T-helper 1 cell (primary cell): Measurements from ENCODE around the gene TRIP6.
"Not testable (repeated sequence)": the region's sequence is repeated elsewhere in the genome, so short reads cannot be mapped to it uniquely, and the experiment has no call there.

Experiments
- DNase-seq, 5 donors: peaks; one replicate each; pipeline ENCODE4 v3.0.0-alpha.2; 2012 to 2020

Gene TRIP6

DNA sequence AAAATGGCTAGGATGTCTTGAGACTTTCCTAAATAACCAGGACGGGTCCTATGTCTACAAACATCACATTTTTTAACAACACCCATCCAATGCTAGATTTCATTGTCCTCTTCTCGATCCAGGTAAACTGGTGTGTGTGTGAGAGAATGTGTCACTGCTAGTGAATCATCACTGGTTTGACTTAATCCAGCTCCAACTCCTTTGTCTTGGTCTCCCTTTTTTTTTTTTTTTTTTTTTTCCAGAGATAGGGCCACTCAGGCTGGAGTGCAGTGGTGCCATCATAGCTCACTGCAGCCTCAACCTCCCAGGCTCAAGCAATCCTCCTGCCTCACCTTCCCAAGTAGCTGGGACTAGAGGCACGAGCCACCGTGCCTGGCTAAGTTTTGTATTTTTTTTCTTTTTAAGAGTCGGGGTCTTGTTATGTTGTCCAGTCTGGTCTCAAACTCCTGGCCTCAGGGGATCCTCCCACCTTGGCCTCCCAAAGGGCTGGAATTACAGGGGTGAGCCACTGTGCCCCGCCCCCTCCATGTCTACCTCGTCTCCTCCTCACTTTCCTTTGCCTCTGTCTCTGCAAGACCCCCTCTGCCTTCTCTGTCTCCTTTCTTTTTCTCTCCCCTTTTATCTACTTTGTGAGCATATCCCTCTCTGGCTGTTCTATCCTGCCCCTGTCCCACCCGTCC is 24.5 kb downstream of the TRIP6 start:
- DNase-seq, result no peak

GRCh38 chr7:100892364-100893317 is 25.5 kb downstream of the TRIP6 start:
- DNase-seq, result no peak

DNA sequence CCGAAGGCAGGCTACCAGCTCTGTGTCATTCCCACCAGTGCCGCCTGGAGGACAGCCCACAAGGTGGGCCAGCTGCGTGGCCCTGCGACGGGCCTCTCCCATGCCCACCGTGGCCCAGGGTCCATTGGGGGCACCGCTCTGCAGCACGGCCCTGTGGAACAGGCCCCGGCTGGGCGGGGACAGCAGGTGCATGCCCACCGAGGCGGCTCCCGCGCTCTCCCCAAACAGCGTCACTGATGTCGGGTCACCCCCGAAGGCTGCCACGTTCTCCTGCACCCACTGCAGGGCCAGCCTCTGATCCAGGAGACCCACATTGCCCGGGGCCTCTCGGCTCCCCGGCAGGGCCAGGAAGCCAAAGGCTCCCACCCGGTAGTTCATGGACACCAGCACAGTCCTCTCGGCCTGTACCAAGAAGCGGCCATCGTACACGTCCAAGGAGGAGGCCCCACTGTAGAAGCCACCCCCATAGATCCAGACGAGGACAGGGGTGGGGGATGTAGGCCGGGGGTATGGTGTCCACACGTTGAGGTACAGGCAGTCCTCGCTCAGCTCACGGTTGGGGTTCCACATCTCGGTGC is 26.2 kb downstream of the TRIP6 start:
- no peak for DNase-seq

DNA sequence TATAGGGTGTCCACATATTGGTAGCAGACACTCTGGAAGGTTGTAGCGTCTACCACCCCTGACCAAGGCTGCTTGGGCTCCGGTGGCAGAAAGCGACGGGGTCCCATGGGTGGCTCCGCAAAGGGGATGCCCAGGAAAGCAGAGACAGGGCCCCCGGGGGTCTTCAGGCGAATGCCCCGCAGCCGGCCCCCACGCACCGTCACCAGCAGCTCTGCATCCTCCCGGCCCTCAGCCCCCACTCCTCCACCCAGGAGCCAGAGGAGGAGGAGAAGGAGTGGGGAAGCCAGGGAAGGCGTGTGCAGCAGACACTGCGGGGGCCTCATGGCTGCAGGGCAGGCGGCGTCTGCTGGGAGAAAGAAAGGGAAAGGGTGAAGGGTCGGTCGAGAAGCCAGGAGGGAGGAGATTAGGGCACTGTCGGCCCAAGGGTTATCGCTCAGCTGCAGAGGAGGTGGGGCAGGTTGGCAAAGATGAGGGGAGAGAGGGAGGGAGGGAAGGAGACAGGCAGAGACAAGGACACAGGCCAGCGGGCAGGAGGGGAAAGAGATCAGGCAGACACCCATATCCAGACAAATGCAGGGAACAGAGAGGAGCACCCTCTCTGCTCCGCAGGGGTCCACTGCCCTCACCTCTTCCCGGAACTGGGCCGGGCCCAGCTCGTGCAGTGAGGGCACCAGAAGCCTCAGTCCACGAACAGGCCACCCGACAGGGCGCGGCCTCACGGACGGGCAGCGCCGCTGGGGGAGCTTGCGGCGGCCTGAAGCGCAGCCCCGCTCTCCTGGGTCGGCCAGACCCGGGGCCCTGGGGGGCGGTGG is 26.9 kb downstream of the TRIP6 start:
- DNase-seq, result no peak

- DNase-seq, result peak in 2 of 5 donors; percentile 36 to 49
Measured at GRCh38 chr7:100894860-100895700, 27.9 kb downstream of the TRIP6 start.

GRCh38 chr7:100895701-100895955 is 28.4 kb downstream of the TRIP6 start, which contains the start of gene ACHE:
Gene ACHE (minus strand): TSS chr7:100895888. CDS start chr7:100894232, 1,656 bp downstream.
- DNase-seq, result no peak

DNA sequence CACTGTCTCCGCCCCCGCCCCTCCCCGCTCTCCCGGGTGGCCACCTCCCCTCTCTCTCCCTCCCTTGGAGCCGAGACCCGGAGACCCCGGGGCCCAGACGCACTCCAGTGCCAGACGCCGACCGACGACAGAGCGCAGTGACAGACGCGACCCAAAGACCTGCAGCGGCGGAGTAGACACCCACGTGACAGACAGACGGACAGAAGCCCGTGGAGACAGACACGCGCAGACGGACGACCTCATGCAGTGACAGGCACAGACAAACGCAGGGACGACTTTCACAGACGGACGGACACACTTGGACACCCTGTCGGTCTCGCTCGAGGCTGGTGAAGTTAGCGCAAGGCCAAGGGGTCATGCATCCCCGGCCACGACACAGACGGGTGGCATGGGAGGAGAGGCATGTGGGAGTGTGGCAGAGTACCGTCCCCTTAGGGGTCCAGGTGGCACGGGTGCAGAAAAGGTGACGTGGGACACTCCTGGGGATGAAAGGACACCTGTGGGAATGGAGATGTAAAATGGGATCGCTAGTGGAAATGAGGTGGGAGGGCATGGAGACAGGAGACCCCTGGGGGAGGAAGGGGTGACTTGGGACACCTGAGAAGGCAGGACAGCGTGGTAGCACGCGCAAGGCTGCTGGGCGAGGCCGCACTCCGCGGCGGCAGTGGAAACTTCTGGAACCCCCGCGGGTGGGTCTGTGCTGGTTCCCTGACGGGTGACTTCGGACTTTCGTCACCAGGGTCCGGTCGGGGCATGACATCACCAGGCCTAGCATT is 29.0 kb downstream of the TRIP6 start:
- no peak for DNase-seq

- peak in 3 of 5 donors; percentile 44 to 64 (median 54) for DNase-seq
Measured at GRCh38 chr7:100896732-100897608, 29.8 kb downstream of the TRIP6 start.

DNA sequence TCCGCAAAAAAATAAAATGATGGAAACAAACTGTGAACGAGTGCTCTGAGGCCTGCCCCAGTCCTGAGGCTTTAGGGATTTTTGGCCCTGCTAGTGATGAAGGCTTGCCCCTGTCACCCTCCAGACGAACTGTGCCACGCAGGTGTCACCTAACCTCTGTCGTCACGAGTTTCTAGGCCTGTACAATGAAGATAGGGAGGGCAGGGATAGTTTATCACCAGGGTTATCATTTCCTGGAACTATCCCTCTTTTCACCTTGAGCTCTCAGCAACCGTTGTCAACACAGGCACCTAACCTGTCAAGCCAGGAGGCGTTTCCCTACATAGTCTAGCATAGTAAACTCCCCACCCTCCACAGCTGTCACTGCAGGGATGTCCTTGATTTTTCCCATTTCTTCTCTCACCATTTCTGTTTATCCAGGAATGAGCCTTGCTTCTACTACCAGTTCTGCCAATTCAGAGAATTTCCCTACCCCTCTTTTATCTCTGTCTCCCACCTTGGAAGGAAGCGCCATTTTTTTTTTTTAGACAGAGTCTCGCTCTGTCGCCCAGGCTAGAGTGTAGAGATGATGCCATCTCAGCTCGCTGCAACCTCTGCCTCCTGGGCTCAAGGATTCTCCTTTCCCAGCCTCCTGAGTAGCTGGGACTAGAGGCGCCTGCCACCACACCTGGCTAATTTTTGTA is 30.7 kb downstream of the TRIP6 start:
- no peak for DNase-seq

GRCh38 chr7:100899432-100899831 is 32.2 kb downstream of the TRIP6 start:
- no peak for DNase-seq

DNA sequence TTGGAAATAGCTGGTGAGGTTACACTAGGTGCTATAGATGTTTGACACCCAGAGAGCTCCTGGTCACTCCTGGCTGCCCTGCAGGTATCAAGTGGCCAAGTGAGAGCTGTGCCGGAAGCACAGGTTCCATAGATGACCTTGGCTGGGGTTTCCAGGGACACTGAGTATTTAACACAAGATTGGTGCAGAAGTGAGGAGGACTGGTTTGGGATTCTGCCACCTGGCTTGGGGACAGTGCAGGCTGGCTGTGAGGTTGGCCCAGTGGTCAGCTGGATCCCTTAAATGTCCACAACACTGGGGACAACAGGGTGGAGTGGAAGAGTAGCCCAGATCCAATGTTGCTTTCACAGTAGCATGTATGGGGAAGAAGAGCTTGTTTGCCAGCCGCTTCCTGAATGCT is 33.8 kb downstream of the TRIP6 start:
- no peak for DNase-seq

DNA sequence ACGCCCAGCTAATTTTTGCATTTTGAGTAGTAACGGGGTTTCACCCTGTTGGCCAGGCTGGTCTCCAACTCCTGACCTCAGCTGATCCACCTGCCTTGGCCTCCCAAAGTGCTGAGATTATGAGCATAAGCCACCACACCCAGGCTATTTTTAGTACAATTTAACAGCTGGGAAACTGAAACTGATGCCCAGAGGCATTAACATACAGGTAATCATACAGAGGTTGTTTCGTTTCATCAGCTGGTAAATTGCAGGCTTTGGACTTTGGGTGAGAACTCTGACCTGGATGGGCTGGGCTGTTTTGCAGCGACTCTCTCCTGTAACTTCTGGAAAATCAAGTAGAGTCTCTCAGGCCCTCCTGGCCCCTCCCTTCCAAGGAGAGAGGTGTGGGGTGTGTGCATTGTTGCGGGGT is 34.7 kb downstream of the TRIP6 start:
- no peak for DNase-seq

GRCh38 chr7:100902638-100903037 is 35.5 kb downstream of the TRIP6 start:
- DNase-seq, result no peak

DNA sequence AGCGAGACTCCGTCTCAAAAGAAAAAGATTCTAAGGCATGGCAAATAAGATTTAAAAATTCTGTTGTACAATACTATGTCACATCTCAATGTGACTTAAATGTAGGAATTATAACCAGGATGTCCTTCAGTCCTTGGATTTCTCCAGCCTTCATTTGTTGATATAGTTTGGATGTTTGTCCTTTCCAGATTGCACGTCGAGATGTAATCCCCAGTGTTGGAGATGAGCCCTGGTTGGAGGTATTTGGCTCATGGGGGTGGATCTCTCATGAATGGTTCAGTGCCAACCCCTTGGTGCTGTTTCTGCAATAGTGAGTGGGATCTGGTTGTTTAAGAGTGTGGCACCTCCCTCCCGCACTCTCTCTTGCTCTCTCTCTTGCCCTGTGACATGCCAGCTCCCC is 41.3 kb downstream of the TRIP6 start:
- no peak for DNase-seq

DNA sequence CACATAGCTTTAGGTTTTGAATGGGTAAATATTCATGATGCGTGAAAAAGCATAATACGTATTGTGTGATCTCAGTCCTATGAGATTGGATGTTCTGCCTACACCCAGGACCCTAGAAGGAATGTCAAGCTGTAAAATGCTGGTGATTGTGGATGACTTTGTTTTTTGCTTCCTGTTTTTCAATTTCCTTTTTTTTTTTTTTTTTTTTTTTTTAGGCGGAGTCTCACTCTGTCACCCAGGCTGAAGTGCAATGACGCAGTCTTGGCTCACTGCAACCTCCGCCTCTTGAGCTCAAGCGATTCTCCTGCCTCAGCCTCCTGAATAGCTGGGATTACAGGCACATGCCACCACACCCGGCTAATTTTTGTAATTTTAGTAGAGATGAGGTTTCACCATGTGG is 43.3 kb downstream of the TRIP6 start:
- DNase-seq, result not testable (repeated sequence)

- DNase-seq, result no peak
Measured at GRCh38 chr7:100911484-100911883, 44.3 kb downstream of the TRIP6 start.

GRCh38 chr7:100914208-100914878 is 47.2 kb downstream of the TRIP6 start:
- DNase-seq, result no peak

- no peak for DNase-seq
Measured at GRCh38 chr7:100914879-100915447, 47.8 kb downstream of the TRIP6 start.
